GM13976 (cell line): ENCODE results near the gene CREG1.

ENCODE experiments used
- DNase-seq: peaks from one replicate; pipeline ENCODE4 v3.0.0; 2012; ENCODE audit warnings: low spot score
- CTCF ChIP-seq: IDR thresholded peaks from 2 replicates; pipeline ENCODE4 v1.5.1; 2012; ENCODE audit warnings: borderline replicate concordance, mild to moderate bottlenecking; ENCODE audit not compliant: insufficient read depth; ENCODE audit errors: extremely low read depth, missing control alignments, control extremely low read depth
- in situ Hi-C: fragments of 300-500 bp; cut with MboI; formaldehyde crosslinking; loops from one replicate; pipeline ENCODE4 v1.12.0; 2022; ENCODE audit warnings: low sequenced_read_pairs, mixed read lengths, inconsistent platforms; ENCODE audit not compliant: unreplicated experiment

The CREG1 gene

GRCh38 chr1:167510244-167510643, 43.3 kb downstream of the CREG1 start:
- DNase-seq, result no peak
- in situ Hi-C loops, result no loop called here
- no peak for TF ChIP-seq CTCF

GRCh38 chr1:167509587-167509986, 44.0 kb downstream of the CREG1 start:
- in situ Hi-C loops, result no loop called here
- DNase-seq, result no peak

GRCh38 chr1:167507719-167508118, 45.8 kb downstream of the CREG1 start:
- no peak for TF ChIP-seq CTCF
- no peak for DNase-seq
- in situ Hi-C loops, result no loop called here

More at GRCh38 chr1:167509587-167509986, 44.0 kb downstream of the CREG1 start:
- no peak for TF ChIP-seq CTCF

GRCh38 chr1:167504467-167504827, 49.1 kb downstream of the CREG1 start:
- no peak for DNase-seq
- in situ Hi-C loops, result no loop called here

GRCh38 chr1:167503626-167504466, 49.7 kb downstream of the CREG1 start:
- DNase-seq, result no peak
- in situ Hi-C loops, result no loop called here
- no peak for TF ChIP-seq CTCF

More at GRCh38 chr1:167504467-167504827, 49.1 kb downstream of the CREG1 start:
- TF ChIP-seq CTCF, result no peak

GRCh38 chr1:167502719-167503462, 50.7 kb downstream of the CREG1 start:
- TF ChIP-seq CTCF, result no peak
- in situ Hi-C loops, result no loop called here
- no peak for DNase-seq

GRCh38 chr1:167502192-167502551, 51.4 kb downstream of the CREG1 start:
- no peak for DNase-seq
- in situ Hi-C loops, result no loop called here
- no peak for TF ChIP-seq CTCF
